NCI-H226 (cell line): ENCODE data around the gene ELK3.
A peak's percentile ranks its signal among the peaks of the same experiment; 100 is the strongest.

Source experiments
- DNase-seq: peaks from one replicate; pipeline ENCODE4 v3.0.0-alpha.2; 2015

The ELK3 gene

GRCh38 chr12:96213869-96214268, 19.7 kb downstream of the ELK3 start:
- no peak for DNase-seq

GRCh38 chr12:96215919-96216273, 21.7 kb downstream of the ELK3 start:
- no peak for DNase-seq

GRCh38 chr12:96218989-96219678, 25.0 kb downstream of the ELK3 start:
- no peak for DNase-seq

- peak; percentile 99 for DNase-seq
These were observed 25.6 kb downstream of the ELK3 start for GRCh38 chr12:96219700-96220206.

- DNase-seq: no peak
These were observed 26.7 kb downstream of the ELK3 start for GRCh38 chr12:96220902-96221301.

- DNase-seq: no peak
These were observed 27.2 kb downstream of the ELK3 start for GRCh38 chr12:96221391-96221790.

- no peak for DNase-seq
These were observed 29.4 kb downstream of the ELK3 start for GRCh38 chr12:96223411-96224218.

GRCh38 chr12:96224219-96224615, 30.0 kb downstream of the ELK3 start:
- no peak for DNase-seq

GRCh38 chr12:96225044-96225855, 31.1 kb downstream of the ELK3 start:
- no peak for DNase-seq

GRCh38 chr12:96225994-96226399, 31.8 kb downstream of the ELK3 start:
- no peak for DNase-seq

- no peak for DNase-seq
These were observed 32.2 kb downstream of the ELK3 start for GRCh38 chr12:96226401-96226800.

- no peak for DNase-seq
These were observed 32.7 kb downstream of the ELK3 start for GRCh38 chr12:96226801-96227348.

GRCh38 chr12:96227365-96228106, 33.4 kb downstream of the ELK3 start:
- no peak for DNase-seq

GRCh38 chr12:96228566-96229248, 34.5 kb downstream of the ELK3 start:
- no peak for DNase-seq

GRCh38 chr12:96230646-96231045, 36.5 kb downstream of the ELK3 start:
- DNase-seq: no peak

- DNase-seq: no peak
These were observed 39.0 kb downstream of the ELK3 start for GRCh38 chr12:96233168-96233567.

GRCh38 chr12:96233939-96234461, 39.8 kb downstream of the ELK3 start:
- DNase-seq: no peak

GRCh38 chr12:96234591-96235483, 40.7 kb downstream of the ELK3 start:
- no peak for DNase-seq

- DNase-seq: no peak
These were observed 41.3 kb downstream of the ELK3 start for GRCh38 chr12:96235484-96235826.

- no peak for DNase-seq
These were observed 42.1 kb downstream of the ELK3 start for GRCh38 chr12:96236221-96236822.
